ENCODE results near the gene MITF.

Gene MITF

DNA sequence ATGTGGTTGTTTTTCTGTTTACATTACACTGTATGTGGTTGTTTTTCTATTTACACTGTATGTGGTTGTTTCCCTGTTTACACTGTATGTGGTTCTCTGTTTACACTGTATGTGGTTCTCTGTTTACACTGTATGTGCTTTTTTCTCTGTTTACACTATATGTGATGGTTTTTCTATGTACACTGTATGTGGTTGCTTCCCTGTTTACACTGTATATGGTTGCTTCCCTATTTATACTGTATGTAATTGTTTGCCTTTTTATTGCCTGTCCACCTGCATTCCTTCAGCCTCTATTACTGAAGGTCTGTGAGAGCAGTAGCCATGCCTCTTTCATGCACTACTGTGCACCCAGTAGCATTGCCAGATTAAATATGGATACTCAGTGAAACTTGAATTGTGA is 94.3 kb downstream of the MITF start:
- no peak overlapping the region for H3K4me3 ChIP-seq (ENCODE audit: low read depth, low read length)
- H3K27me3 ChIP-seq (ENCODE audit: insufficient read depth, low read length): no peaks in the 10 kb centered on the region
- no peak overlapping the region for H2AFZ ChIP-seq (ENCODE audit: low read length, unreplicated experiment)
- H3K36me3 ChIP-seq (ENCODE audit: insufficient read depth, low read length): no peaks in the 10 kb centered on the region
- peaks cover 11% of the 10 kb centered on the region for H3K4me1 ChIP-seq (ENCODE audit: control insufficient read depth, insufficient read depth, low read length, unreplicated experiment)
- H3K79me2 ChIP-seq (ENCODE audit: control insufficient read depth, insufficient read depth, low read length, unreplicated experiment): no peaks in the 10 kb centered on the region
- H3K27ac ChIP-seq (ENCODE audit: low read depth, low read length): no peak overlapping the region

DNA sequence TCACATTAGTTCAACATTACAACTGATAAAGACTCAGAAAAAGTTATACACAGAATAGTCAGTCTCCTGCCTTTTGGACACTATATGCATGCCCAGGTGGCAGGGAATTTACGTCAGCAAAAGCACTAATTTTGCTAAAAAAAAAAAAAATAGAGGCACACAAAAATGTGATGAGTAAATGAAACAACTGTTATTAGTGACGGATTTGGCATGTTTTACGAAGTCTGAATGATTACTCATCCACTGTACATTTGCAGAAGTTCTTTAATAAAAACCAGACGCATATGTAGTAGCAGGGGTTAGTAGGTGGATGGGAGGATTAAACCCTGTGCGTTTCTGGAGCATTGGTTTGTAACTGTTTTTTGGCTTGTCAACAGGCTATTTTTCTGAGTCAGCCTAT is 99.0 kb downstream of the MITF start:
- no peaks in the 10 kb centered on the region for H3K27me3 ChIP-seq (ENCODE audit: insufficient read depth, low read length)
- H3K27ac ChIP-seq (ENCODE audit: low read depth, low read length): peak overlapping the region; percentile 69

DNA sequence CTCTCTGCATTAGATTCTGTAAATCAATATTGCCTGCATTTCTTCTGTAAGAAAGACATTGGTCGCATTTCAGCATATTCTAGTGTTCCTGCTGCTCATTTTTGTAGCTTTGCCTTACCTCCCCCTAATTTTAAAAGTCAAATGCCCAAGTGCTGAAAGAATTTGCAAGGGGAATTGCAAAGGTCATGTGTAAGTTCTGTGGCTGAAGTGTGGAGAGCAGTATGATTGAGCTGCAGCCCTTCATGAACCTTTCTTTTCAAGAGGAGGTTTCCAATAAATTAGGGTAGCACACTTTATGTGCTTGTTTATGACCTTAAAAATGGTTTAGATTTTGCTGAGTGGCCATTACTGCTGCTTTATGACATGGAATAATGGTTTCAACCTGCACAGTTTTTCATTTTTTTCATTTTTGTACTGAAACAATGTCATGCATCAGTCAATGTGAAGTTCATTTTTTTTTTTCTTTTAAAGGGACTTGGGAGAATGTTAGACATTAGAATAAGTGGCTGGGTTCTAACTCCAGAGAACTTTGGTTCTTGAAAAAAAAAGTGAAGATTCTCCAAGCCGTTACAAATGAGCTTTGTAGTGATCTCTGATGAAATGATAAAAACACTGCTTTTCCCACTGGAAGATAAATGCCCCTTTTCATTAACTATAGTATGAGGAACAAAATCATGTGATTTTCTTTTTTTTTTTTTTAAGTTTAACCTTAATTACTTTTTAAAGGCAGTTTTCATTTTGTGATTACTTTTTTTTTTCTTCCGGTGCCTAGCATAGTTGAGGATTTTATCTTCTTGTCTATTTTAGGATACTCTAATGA is 99.6 kb downstream of the MITF start:
- peaks cover 21% of the 10 kb centered on the region for H3K4me1 ChIP-seq (ENCODE audit: control insufficient read depth, insufficient read depth, low read length, unreplicated experiment)
- H2AFZ ChIP-seq (ENCODE audit: low read length, unreplicated experiment): peak overlapping the region; percentile 57
- H3K27me3 ChIP-seq (ENCODE audit: insufficient read depth, low read length): no peaks in the 10 kb centered on the region
- H3K4me3 ChIP-seq (ENCODE audit: low read depth, low read length): peak overlapping the region; percentile 55
- no peaks in the 10 kb centered on the region for H3K79me2 ChIP-seq (ENCODE audit: control insufficient read depth, insufficient read depth, low read length, unreplicated experiment)
- peak overlapping the region; percentile 69 for H3K27ac ChIP-seq (ENCODE audit: low read depth, low read length)
- no peaks in the 10 kb centered on the region for H3K36me3 ChIP-seq (ENCODE audit: insufficient read depth, low read length)

More for the DNA sequence above, 99.0 kb downstream of the MITF start:
- H3K4me3 ChIP-seq (ENCODE audit: low read depth, low read length): peak overlapping the region; percentile 55
- H3K79me2 ChIP-seq (ENCODE audit: control insufficient read depth, insufficient read depth, low read length, unreplicated experiment): no peaks in the 10 kb centered on the region
- H2AFZ ChIP-seq (ENCODE audit: low read length, unreplicated experiment): peak overlapping the region; percentile 57
- peaks cover 21% of the 10 kb centered on the region for H3K4me1 ChIP-seq (ENCODE audit: control insufficient read depth, insufficient read depth, low read length, unreplicated experiment)
- H3K36me3 ChIP-seq (ENCODE audit: insufficient read depth, low read length): no peaks in the 10 kb centered on the region

DNA sequence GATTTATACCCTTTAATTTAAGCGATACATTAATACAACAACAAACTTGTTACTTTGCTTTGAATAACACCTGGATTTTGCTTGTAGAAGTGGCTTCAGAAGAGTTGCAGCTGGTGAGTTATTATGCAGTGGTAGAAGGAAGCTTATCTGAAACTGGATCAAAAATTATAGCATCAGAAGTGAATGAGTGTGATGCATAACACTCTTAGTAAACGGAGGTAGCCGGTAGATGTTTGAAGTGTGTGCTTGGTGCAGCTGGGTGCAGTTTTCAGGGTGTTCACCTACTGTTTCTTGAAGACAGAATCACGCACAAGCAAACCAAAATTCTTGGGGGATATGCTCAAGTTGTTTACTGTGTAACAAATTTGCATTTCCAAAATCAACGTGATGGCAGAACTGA is 103.1 kb downstream of the MITF start:
- no peaks in the 10 kb centered on the region for H3K36me3 ChIP-seq (ENCODE audit: insufficient read depth, low read length)
- H3K27ac ChIP-seq (ENCODE audit: low read depth, low read length): no peak overlapping the region
- H3K4me1 ChIP-seq (ENCODE audit: control insufficient read depth, insufficient read depth, low read length, unreplicated experiment): peaks cover 21% of the 10 kb centered on the region
- no peaks in the 10 kb centered on the region for H3K79me2 ChIP-seq (ENCODE audit: control insufficient read depth, insufficient read depth, low read length, unreplicated experiment)
- no peak overlapping the region for H3K4me3 ChIP-seq (ENCODE audit: low read depth, low read length)
- H2AFZ ChIP-seq (ENCODE audit: low read length, unreplicated experiment): no peak overlapping the region
- H3K27me3 ChIP-seq (ENCODE audit: insufficient read depth, low read length): no peaks in the 10 kb centered on the region

DNA sequence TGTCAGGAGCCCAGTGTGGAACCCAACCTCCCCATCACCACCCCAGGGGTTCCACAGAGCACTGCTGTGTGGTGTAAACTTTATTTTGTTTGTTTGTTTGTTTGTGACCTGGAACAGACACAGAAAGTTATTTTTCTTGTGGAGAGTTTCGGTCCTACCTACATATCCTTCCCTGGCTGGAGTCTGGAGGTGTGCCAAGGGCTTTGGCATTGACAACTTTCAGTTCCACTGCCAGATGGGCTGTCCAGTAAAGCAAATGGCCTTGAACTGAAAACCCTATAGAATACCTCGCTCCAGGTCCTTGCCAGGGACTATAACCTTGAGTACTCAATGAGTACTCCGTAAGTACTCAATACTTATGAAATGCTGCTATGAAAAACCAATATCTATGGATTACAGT is 103.5 kb downstream of the MITF start:
- no peak overlapping the region for H3K4me3 ChIP-seq (ENCODE audit: low read depth, low read length)
- no peaks in the 10 kb centered on the region for H3K36me3 ChIP-seq (ENCODE audit: insufficient read depth, low read length)
- H3K27me3 ChIP-seq (ENCODE audit: insufficient read depth, low read length): no peaks in the 10 kb centered on the region

DNA sequence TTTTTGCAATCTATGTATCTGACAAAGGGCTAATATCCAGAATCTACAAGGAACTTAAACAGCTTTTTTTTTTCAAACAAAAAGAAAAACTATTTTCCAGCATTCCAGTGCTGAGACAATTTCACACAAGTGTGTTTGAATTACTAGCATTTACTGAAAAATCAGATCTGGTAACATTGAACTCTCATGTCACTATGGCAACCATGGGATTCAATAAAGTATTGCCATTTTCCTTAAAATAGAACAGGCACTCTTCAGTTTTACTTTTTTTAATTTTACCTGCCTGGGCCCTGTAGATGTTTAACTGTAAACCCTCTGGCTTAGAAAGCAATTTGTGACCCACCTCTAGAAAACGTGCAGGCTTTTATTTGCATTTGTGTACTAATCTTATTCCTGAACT is 105.4 kb downstream of the MITF start:
- Histone ChIP-seq H2AFZ (ENCODE audit: low read length, unreplicated experiment) (no peak overlapping the region), H3K27me3 (ENCODE audit: insufficient read depth, low read length) (no peaks in the 10 kb centered on the region), H3K4me1 (ENCODE audit: control insufficient read depth, insufficient read depth, low read length, unreplicated experiment) (no peaks in the 10 kb centered on the region), H3K27ac (ENCODE audit: low read depth, low read length) (no peak overlapping the region), H3K4me3 (ENCODE audit: low read depth, low read length) (no peak overlapping the region), H3K79me2 (ENCODE audit: control insufficient read depth, insufficient read depth, low read length, unreplicated experiment) (no peaks in the 10 kb centered on the region), H3K36me3 (ENCODE audit: insufficient read depth, low read length) (no peaks in the 10 kb centered on the region)

More for the DNA sequence above, 103.5 kb downstream of the MITF start:
- no peak overlapping the region for H3K27ac ChIP-seq (ENCODE audit: low read depth, low read length)
- no peak overlapping the region for H2AFZ ChIP-seq (ENCODE audit: low read length, unreplicated experiment)
- no peaks in the 10 kb centered on the region for H3K79me2 ChIP-seq (ENCODE audit: control insufficient read depth, insufficient read depth, low read length, unreplicated experiment)
- H3K4me1 ChIP-seq (ENCODE audit: control insufficient read depth, insufficient read depth, low read length, unreplicated experiment): peaks cover 18% of the 10 kb centered on the region

DNA sequence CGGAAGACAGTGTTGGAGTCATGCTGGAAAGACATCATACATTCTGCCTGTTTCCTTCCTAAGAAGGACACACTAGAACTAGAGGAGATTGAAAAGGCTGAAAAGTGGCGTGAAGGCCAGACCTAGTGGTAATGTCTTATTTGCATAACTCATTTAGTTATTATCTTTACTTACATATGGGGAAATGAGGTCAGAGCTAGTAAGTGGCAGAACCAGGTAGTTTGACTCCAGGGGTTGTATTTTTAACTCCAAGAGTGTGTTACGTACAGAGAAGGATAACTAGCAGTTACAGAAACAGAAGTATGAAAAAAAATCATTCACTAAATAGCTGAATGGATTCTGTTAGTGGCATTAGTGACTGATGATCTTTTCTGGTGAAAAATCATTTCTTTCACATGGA is 108.0 kb downstream of the MITF start:
- no peaks in the 10 kb centered on the region for H3K27me3 ChIP-seq (ENCODE audit: insufficient read depth, low read length)
- H3K79me2 ChIP-seq (ENCODE audit: control insufficient read depth, insufficient read depth, low read length, unreplicated experiment): no peaks in the 10 kb centered on the region

DNA sequence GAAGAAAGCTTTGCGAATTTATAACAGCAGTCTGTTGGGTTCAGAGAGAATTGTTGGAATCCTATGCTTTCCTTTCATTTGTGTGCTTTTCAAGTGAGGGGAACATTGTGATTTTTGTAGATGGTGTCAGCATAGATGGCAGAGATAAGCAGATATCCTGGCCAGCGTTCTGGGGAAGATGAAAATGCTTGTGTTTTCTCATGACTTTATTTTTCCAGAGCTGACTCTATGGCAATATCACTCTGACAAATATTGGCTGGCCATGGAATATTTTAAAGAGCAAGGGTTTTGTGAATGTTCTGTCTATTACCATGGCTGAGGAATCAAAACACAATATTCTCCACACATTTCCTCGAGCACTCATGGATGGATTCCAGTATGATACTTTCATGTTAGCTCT is 108.8 kb downstream of the MITF start:
- no peaks in the 10 kb centered on the region for H3K4me1 ChIP-seq (ENCODE audit: control insufficient read depth, insufficient read depth, low read length, unreplicated experiment)
- no peak overlapping the region for H3K27ac ChIP-seq (ENCODE audit: low read depth, low read length)
- no peak overlapping the region for H3K4me3 ChIP-seq (ENCODE audit: low read depth, low read length)
- no peak overlapping the region for H2AFZ ChIP-seq (ENCODE audit: low read length, unreplicated experiment)
- no peaks in the 10 kb centered on the region for H3K36me3 ChIP-seq (ENCODE audit: insufficient read depth, low read length)
- no peaks in the 10 kb centered on the region for H3K79me2 ChIP-seq (ENCODE audit: control insufficient read depth, insufficient read depth, low read length, unreplicated experiment)
- no peaks in the 10 kb centered on the region for H3K27me3 ChIP-seq (ENCODE audit: insufficient read depth, low read length)

More for the DNA sequence above, 108.0 kb downstream of the MITF start:
- Histone ChIP-seq H3K4me1 (ENCODE audit: control insufficient read depth, insufficient read depth, low read length, unreplicated experiment) (no peaks in the 10 kb centered on the region), H2AFZ (ENCODE audit: low read length, unreplicated experiment) (no peak overlapping the region), H3K4me3 (ENCODE audit: low read depth, low read length) (no peak overlapping the region), H3K27ac (ENCODE audit: low read depth, low read length) (no peak overlapping the region), H3K36me3 (ENCODE audit: insufficient read depth, low read length) (no peaks in the 10 kb centered on the region)

DNA sequence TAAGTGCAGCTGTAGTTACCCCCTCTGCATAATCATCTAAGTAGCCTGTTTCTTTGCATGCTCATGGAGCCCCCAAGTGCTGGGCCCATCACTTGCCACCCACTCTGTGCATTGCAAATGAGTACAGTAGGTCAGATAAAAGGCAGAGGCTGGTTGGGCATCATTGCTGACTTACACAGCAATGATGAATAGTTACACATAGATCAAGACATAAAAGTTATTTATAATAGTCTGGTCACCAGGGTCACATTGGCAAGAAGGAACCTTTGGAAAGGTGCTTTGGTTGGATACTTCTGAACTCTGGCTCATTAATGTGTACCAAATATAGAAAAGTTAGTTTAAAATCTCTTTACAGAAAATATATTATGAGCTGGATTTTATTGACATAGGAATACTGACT is 111.6 kb downstream of the MITF start:
- H2AFZ ChIP-seq (ENCODE audit: low read length, unreplicated experiment): no peak overlapping the region
- H3K27ac ChIP-seq (ENCODE audit: low read depth, low read length): no peak overlapping the region
- H3K36me3 ChIP-seq (ENCODE audit: insufficient read depth, low read length): no peaks in the 10 kb centered on the region
- H3K4me1 ChIP-seq (ENCODE audit: control insufficient read depth, insufficient read depth, low read length, unreplicated experiment): peaks cover 5% of the 10 kb centered on the region
- H3K4me3 ChIP-seq (ENCODE audit: low read depth, low read length): no peak overlapping the region
- H3K79me2 ChIP-seq (ENCODE audit: control insufficient read depth, insufficient read depth, low read length, unreplicated experiment): no peaks in the 10 kb centered on the region
- no peaks in the 10 kb centered on the region for H3K27me3 ChIP-seq (ENCODE audit: insufficient read depth, low read length)

DNA sequence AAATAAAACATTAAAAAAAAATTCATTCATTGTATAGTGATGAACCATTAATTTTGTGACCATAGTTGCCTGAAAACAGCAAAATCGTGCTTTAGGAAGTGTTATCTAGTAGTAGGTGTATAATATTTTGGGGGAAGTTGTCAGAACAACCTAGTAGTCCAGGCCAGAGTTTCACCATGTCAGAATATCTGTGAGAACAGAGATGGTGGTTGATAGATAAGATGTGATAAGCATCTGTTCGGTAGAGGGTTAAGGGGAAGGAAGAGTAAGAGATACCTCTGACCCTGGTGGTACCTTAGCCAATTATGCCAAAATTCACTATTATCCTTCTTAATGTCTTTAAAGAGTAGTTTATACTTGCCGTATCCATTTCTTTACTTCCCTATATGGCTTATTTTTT is 113.8 kb downstream of the MITF start:
- Histone ChIP-seq H3K4me3 (ENCODE audit: low read depth, low read length) (no peak overlapping the region), H3K27ac (ENCODE audit: low read depth, low read length) (no peak overlapping the region), H3K27me3 (ENCODE audit: insufficient read depth, low read length) (no peaks in the 10 kb centered on the region), H3K4me1 (ENCODE audit: control insufficient read depth, insufficient read depth, low read length, unreplicated experiment) (peaks cover 9% of the 10 kb centered on the region), H3K79me2 (ENCODE audit: control insufficient read depth, insufficient read depth, low read length, unreplicated experiment) (no peaks in the 10 kb centered on the region), H3K36me3 (ENCODE audit: insufficient read depth, low read length) (no peaks in the 10 kb centered on the region), H2AFZ (ENCODE audit: low read length, unreplicated experiment) (no peak overlapping the region)

DNA sequence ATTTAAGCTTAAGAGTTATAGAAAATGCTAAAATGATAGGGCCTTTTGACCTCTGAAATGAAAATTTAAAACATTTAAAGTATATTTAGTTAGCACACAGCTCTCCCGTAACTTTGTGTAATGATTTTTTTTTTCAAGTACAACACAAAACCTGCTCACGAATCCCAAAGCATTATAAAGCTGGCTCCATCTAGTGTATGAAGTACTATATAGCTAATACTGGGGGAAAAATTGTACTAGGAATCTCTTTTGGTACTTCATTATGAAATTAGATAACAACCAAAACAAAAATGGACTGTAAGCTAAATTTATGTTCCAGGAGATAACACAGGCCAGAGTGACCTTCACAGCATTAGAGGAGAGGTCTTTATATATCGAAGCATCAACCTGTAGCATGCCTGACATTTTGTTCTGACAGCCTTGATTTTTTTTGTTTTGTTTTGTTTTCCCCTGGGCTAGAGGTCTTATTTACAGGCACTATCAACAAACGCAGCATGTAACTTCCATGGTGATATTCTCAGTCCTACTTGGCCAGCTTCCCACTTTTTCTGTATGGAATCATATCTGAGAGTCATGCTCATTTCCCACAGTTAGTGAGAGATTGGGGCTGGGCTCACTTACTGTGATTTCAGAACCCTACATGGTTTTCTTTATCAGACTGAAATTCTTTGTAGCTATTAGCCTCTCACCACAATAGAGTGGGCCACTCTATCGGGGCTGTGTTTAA is 116.3 kb downstream of the MITF start:
- Histone ChIP-seq H3K79me2 (ENCODE audit: control insufficient read depth, insufficient read depth, low read length, unreplicated experiment) (no peaks in the 10 kb centered on the region), H3K36me3 (ENCODE audit: insufficient read depth, low read length) (no peaks in the 10 kb centered on the region), H3K4me3 (ENCODE audit: low read depth, low read length) (peak overlapping the region; percentile 6; the same call in 1 of the 2 replicates), H2AFZ (ENCODE audit: low read length, unreplicated experiment) (no peak overlapping the region), H3K27me3 (ENCODE audit: insufficient read depth, low read length) (no peaks in the 10 kb centered on the region), H3K27ac (ENCODE audit: low read depth, low read length) (no peak overlapping the region), H3K4me1 (ENCODE audit: control insufficient read depth, insufficient read depth, low read length, unreplicated experiment) (peaks cover 14% of the 10 kb centered on the region)
